Cardiac fibroblast (primary cell): Measurements from ENCODE around the gene HOXD11.

Source experiments
- DNase-seq, 2 donors: peaks; one replicate each; pipeline versions ENCODE4 v3.0.0 to v3.0.0-alpha.2; 2010; ENCODE audit warnings: low read depth in 2 of 2
- H3K4me3 ChIP-seq, 2 donors: replicated peaks in 1 of 2; 1 replicate in 1 of 2; 2 replicates in 1 of 2; pipeline ENCODE4 v1.5.1; 2011; ENCODE audit warnings: low read depth in 2 of 2, low read length in 2 of 2, mild to moderate bottlenecking in 2 of 2, moderate library complexity in 1 of 2
- CTCF ChIP-seq: IDR thresholded peaks from one replicate; pipeline ENCODE4 v1.5.1; 2011; ENCODE audit warnings: low read depth, mild to moderate bottlenecking, low read length, inconsistent platforms

The HOXD11 gene

GRCh38 chr2:176137906-176138305 is 30.8 kb downstream of the HOXD11 start:
- no peak for TF ChIP-seq CTCF
- no peak overlapping the region for H3K4me3 ChIP-seq
- DNase-seq: no peak

- TF ChIP-seq CTCF: no peak
- DNase-seq: no peak
- no peak overlapping the region for H3K4me3 ChIP-seq
These were observed 31.4 kb downstream of the HOXD11 start for GRCh38 chr2:176138526-176138922.

- DNase-seq: no peak
- no peak overlapping the region for H3K4me3 ChIP-seq
- TF ChIP-seq CTCF: no peak
These were observed 32.0 kb downstream of the HOXD11 start for GRCh38 chr2:176138923-176139660.

GRCh38 chr2:176139661-176140512 is 32.8 kb downstream of the HOXD11 start:
- peak overlapping the region in 1 of 2 donors; percentile 52 for H3K4me3 ChIP-seq
- TF ChIP-seq CTCF: no peak
- peak in 1 of 2 donors; percentile 33 for DNase-seq

GRCh38 chr2:176140513-176141317 is 33.6 kb downstream of the HOXD11 start:
- DNase-seq: peak; percentile 61 to 66
- TF ChIP-seq CTCF: peak; percentile 73
- H3K4me3 ChIP-seq: peak overlapping the region; percentile 44 to 52

- no peak for TF ChIP-seq CTCF
- DNase-seq: no peak
- no peak overlapping the region for H3K4me3 ChIP-seq
These were observed 35.2 kb downstream of the HOXD11 start for GRCh38 chr2:176142281-176142680.
